Pancreas (tissue), 10 donors: ENCODE data around the gene FUT2. TPM values are rescaled to one million over a fixed set of nuclear protein-coding genes. Genes with fewer than 3 reads are reported as not detected.

Source experiments
- ATAC-seq, 4 donors: fragments of 200-7000 bp; cut with Tn5 transposase; one replicate each; pipeline versions ENCODE4 v1.8.0 to v1.9.1; 2020; ENCODE audit warnings: mild to moderate bottlenecking in 4 of 4, moderate library complexity in 4 of 4
- DNase-seq, 6 donors: peaks; one replicate each; pipeline ENCODE4 v3.0.0-alpha.2; 2020
- FAIRE-seq: peaks from 2 replicates; lab custom pipeline; 2012; peaks lifted over from hg19 to GRCh38; lab: Jason Lieb, UNC
- H3K27ac ChIP-seq, 4 donors: fragments of 200-600 bp; sonication (generic); 1 replicate in 3 of 4; 2 replicates in 1 of 4; pipeline versions ENCODE4 v1.5.0 to v1.8.0; 2020
- H3K27me3 ChIP-seq, 4 donors: fragments of 200-600 bp; one replicate each; pipeline ENCODE4 v1.8.0; 2021
- H3K36me3 ChIP-seq, 3 donors: fragments of 200-600 bp; sonication (generic) in 1 of 3; one replicate each; pipeline versions ENCODE4 v1.5.0 to v1.8.0; 2020 to 2021
- H3K4me1 ChIP-seq, 3 donors: fragments of 200-600 bp; one replicate each; pipeline ENCODE4 v1.8.0; 2021
- H3K4me3 ChIP-seq, 4 donors: fragments of 200-600 bp; sonication (generic) in 2 of 4; one replicate each; pipeline versions ENCODE4 v1.5.0 to v1.8.0; 2020 to 2021
- H3K9me3 ChIP-seq, 4 donors: fragments of 200-600 bp; one replicate each; pipeline ENCODE4 v1.8.0; 2021
- WGBS, 2 donors: extraction: QIAGEN DNeasy Blood & Tissue Kit; methylation state at CpG; one replicate each; pipeline ENCODE4 v1.1.7; 2013; 5-methylcytosine and 5-hydroxymethylcytosine counted together
- intact Hi-C, 3 donors: fragments of 100-400 bp; cut with DNase I; formaldehyde crosslinking; loops; one replicate each; pipeline versions ENCODE4 v1.11.1 to v1.14.2; 2022
- polyA plus RNA-seq, 2 donors: library from polyadenylated mRNA; stranded (reverse); fragments of 200-250 nt; gene quantifications; one replicate each; pipeline ENCODE4 v1.2.3, GENCODE V29; 2013
- total RNA-seq, 6 donors: library from RNA; stranded (reverse); fragmentation: NEBNext Ultra II Directional in 4 of 6; extraction: Animal tissue kit (Norgen Biotek cat#: 25700) in 4 of 6; gene quantifications; one replicate each; pipeline versions ENCODE4 v1.2.1 to v1.2.4, GENCODE V29; 2021 to 2023
- TF ChIP-seq, protein P1 (sequence below), 4 donors: fragments of 200-600 bp; sonication (generic) in 3 of 4; IDR thresholded peaks; one replicate each; pipeline versions ENCODE4 v1.5.0 to v1.8.0; 2021; ENCODE audit warnings: antibody characterized with exemption in 4 of 4
- donor health status: healthy with polysubstance abuse.
- donor health status: DM: no; HTN: no; CAD: no; lungs with moderate emphysema.
- donor health status: DM: no; HTN: no; CAD: no.
- donor health status: control.
- donor health status: control.
- donor health status: Bipolar disorder and iron deficiency.
- donor health status: DM: yes; HTN: yes; CAD: no.
- donor health status: DM: no; HTN: no; CAD: no.
- donor health status: DM: no; HTN: no; CAD: no.
- donor health status: DM: yes; HTN: yes; CAD: no.

Gene FUT2
- total and polyA plus RNA-seq, 8 donors, result 3.7 to 14.5 (median 6.6) TPM

DNA sequence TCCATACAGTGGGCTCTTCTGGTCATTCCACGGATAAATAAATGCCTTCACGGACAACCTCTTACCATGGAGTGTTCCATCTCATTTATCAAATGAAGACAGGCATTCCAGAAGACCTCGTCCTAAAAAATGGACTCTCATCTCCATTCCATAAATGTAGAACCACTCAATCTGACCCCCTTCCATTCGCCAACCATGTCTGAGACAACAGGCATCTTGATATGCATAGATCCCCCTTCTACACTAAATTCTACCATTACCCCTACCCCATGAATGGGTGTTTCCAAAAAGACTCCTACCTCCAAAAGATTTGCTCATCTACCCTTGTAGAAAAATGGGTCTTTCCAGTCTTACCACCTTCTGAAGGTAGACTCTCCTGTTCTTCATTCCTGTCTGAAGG lies 35.7 kb downstream of the FUT2 start:
- no peak overlapping the region for H3K4me3 ChIP-seq
- H3K9me3 ChIP-seq, result no peaks in the 10 kb centered on the region
- ATAC-seq (no peak), FAIRE-seq (no peak), DNase-seq (no peak)
- TF ChIP-seq, protein P1, sequence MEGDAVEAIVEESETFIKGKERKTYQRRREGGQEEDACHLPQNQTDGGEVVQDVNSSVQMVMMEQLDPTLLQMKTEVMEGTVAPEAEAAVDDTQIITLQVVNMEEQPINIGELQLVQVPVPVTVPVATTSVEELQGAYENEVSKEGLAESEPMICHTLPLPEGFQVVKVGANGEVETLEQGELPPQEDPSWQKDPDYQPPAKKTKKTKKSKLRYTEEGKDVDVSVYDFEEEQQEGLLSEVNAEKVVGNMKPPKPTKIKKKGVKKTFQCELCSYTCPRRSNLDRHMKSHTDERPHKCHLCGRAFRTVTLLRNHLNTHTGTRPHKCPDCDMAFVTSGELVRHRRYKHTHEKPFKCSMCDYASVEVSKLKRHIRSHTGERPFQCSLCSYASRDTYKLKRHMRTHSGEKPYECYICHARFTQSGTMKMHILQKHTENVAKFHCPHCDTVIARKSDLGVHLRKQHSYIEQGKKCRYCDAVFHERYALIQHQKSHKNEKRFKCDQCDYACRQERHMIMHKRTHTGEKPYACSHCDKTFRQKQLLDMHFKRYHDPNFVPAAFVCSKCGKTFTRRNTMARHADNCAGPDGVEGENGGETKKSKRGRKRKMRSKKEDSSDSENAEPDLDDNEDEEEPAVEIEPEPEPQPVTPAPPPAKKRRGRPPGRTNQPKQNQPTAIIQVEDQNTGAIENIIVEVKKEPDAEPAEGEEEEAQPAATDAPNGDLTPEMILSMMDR (IDR thresholded peaks at IDR 0.05), result no peak
- H3K27me3 ChIP-seq, result no peaks in the 10 kb centered on the region
- 91 to 93% methylated on average over 4 of the region's 4 CpGs for WGBS, 2 donors
- H3K36me3 ChIP-seq, result no peaks in the 10 kb centered on the region
- no peaks in the 10 kb centered on the region for H3K4me1 ChIP-seq
- H3K27ac ChIP-seq, result no peak overlapping the region
- intact Hi-C loops, result no loop called here

DNA sequence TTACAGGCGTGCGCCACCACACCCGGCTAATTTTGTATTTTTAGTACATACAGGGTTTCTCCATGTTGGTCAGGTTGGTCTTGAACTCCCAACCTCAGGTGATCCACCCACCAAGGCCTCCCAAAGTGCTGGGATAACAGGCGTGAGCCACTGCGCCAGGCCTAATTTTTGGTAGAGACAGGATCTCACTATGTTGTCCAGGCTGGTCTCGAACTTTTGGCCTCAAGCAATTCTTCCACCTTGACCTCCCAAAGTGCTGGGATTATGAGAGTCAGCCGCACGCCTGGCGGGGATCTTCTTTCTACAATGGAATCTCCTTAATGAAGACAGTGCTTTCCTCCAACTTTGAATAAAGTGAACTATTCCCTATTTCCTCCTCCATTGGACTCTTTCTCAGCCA lies 38.9 kb downstream of the FUT2 start:
- H3K27me3 ChIP-seq, result no peaks in the 10 kb centered on the region
- no peaks in the 10 kb centered on the region for H3K9me3 ChIP-seq
- no peaks in the 10 kb centered on the region for H3K36me3 ChIP-seq
- H3K4me3 ChIP-seq, result no peak overlapping the region
- no peak overlapping the region for H3K27ac ChIP-seq
- WGBS, 2 donors, result 96 to 98% methylated on average over 9 of the region's 9 CpGs
- H3K4me1 ChIP-seq, result peaks cover 0 to 10% (median 7%) of the 10 kb centered on the region in 3 donors
- DNase-seq, result no peak
- TF ChIP-seq, protein P1 (IDR thresholded peaks at IDR 0.05), result no peak
- ATAC-seq, result no peak
- FAIRE-seq, result no peak
- intact Hi-C loops, result no loop called here

DNA sequence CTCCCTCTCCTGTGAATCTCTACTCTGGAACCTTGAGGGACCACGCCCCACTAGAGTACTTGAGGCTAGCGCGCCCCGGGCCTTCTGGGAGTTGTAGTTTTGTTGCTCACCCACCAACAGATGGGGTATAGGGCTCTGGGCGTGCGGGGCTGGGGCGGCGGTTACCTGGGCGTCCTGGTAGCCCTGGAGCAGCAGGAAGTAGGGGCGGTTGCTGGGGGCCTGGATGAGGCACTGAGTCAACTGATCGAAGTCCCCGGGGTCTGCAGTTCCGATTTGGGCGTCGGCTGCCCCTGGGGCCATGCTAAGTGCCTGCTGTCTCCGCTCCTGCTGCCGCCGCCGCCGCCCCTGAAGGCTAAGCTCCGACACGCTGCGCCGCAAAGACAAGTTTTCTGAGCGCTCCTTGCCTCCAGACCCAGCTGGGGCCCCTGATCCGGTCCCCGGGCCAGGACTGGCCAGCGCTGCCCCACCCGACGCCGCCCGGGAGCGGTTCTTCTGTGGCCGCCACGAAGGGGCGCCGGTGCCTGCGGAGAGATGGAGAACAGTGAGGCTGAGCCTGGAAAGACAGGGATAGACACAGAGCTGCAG lies 39.4 kb downstream of the FUT2 start:
- ATAC-seq, result no peak
- Histone ChIP-seq H3K27me3 (no peaks in the 10 kb centered on the region), H3K9me3 (no peaks in the 10 kb centered on the region), H3K36me3 (no peaks in the 10 kb centered on the region), H3K4me1 (peaks cover 0 to 10% (median 7%) of the 10 kb centered on the region in 3 donors), H3K27ac (no peak overlapping the region), H3K4me3 (no peak overlapping the region)
- no peak for FAIRE-seq
- WGBS, 2 donors, result 71 to 75% methylated on average over 33 to 38 of the region's 38 CpGs
- no peak for DNase-seq
- intact Hi-C loops, result no loop called here
- TF ChIP-seq, protein P1 (IDR thresholded peaks at IDR 0.05), result no peak

DNA sequence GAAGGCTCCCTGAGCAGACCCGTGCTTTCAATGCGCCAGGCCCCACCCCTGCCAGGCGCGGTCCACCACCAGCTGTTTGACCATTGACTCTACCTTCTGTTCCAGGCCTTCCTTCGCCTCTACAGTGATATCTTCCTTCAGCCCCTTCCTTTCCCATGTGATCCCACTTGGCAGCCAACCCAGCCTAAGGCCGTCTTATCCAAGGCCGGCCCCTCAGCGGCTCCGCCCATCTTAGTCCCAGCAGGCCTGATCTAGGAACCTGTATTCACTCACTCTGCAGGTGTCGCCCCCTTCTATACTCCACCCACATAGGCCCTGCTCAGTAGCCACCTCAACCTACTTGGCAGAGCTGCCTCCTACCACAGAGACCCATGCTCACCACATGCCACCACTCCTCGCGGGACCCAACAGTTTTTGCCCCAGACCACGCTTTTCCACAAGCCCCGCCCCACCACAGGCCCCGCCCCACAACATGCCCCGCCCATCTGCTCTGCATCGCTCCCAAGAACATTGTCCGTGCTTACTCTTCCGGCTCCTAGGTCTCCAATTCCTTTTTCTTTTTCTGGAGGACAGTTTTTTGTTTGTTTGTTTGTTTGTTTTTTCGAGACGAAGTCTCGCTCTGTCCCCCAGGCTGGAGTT lies 41.7 kb downstream of the FUT2 start:
- H3K27ac ChIP-seq, result peak overlapping the region in 2 of 4 donors; percentile 55 to 56
- H3K9me3 ChIP-seq, result no peaks in the 10 kb centered on the region
- TF ChIP-seq, protein P1 (IDR thresholded peaks at IDR 0.05), result no peak
- H3K4me3 ChIP-seq, result peak overlapping the region in 2 of 4 donors; percentile 60 to 80
- WGBS, 2 donors, result 28 to 33% methylated on average over 22 of the region's 22 CpGs
- DNase-seq, result peak; percentile 78 to 95 (median 92)
- FAIRE-seq, result no peak
- no peaks in the 10 kb centered on the region for H3K36me3 ChIP-seq
- peak; percentile 39 to 58 (median 56) for ATAC-seq
- intact Hi-C loops, result no loop called here
- no peaks in the 10 kb centered on the region for H3K27me3 ChIP-seq
- H3K4me1 ChIP-seq, result peaks cover 0 to 10% (median 7%) of the 10 kb centered on the region in 3 donors
